NCI-H146 treated with DMSO at 0.1 percent for 48 hours (cell line): Measurements from ENCODE around the gene RSPH9.
"Not testable (repeated sequence)": the region's sequence is repeated elsewhere in the genome, so short reads cannot be mapped to it uniquely, and the experiment has no call there.

ENCODE experiments used
- DNase-seq: peaks from one replicate; lab custom pipeline; 2025; ENCODE audit not compliant: unreplicated experiment; lab: John Stamatoyannopoulos, UW

RSPH9 gene

DNA sequence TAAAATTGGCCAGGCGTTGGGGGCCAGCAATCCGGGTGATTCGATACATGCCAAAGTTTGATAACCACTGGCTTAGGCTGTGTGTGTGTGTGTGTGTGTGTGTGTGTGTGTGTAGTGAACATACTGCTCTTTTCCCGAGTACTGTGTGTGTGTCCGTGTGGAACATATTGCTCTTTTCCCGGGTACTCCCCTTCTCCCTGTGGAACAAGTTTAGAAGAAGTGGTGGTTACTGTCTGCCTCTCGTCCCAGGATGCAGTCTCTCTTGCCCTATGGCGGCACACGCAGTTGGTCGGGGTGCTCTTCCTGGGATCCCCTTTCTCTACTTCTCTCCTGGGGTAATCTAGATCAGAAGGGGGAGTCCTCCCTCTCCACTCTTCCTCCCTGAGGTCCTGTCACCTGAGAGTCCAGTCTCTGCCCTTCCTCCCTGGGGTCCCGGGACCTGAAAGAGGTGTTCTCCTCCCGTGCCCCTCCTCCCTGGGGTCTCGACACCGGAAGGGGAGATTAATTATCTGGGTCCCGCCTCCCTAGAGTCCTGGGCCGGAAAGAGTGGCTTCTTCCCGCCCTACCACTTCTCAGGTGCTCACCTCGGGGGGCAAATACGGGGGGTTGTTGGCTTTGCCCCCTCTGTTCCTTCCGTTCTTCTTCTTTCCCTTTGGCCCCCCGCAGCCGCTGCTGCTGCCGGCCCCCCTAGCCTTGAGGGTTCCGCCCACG, 16.3 kb upstream of the RSPH9 start:
- peak; percentile 62 for DNase-seq

DNA sequence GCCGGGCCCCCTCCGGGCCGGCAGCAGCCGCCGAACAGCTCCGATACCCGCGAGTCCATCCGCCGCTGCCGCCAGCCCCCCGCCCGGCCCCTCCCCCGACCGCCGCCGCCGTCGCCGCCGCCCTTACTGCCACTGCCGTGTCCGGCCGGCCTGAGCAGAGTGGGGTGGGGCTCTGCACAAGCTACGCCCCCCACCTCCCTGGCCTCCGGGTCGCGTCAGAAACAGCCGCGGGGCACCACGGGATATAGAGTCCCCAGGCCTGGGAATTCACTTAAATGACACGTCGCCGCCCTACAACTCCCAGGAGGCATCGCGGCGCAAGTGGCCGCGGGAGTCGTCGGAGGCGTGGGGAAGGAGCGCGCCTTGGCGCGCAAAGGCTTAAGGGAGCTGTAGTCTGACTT, 15.7 kb upstream of the RSPH9 start, which contains the start of gene GTPBP2:
GTPBP2 (minus strand) TSS at position 161 of the 401 bp plus-strand sequence; CDS start at position 59, 102 bp downstream.
- DNase-seq: peak; percentile 99

DNA sequence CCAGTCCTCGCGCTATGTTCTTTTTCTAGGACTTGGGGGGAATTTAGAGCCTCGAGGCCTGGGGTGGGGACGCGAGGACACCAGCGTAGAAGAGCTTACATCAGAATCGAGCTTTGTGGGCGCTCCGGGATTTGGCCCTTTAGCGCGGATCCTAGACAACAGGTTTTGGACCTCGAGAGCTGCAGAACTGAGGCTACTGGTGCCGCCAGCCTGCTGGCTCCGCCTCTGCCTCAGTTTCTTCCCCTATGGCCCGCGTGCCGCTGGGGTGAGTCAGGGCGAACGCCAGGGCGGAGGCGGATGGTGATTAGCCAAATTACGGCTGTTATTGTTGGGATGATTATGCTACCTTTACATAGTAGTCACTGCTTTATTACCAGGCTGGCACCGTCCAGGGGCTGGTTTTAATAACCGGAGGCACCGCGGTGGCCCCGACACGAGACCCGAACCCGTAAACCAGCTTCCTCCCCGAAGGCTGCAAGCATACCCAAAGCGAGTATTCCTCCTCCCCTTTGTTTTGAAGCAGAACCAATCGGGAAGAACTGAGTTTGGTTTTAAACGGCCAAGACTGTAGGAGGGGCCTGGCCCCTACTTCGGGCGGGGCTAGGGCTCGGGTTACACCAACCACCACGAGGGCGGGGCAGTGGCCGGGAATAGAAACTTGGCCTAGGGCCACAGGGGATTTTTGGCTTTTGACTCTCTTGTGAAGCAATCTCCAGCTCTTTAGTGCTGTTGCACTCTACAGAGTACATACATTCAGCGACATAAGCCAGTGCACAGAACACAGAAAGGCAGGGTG, 15.1 kb upstream of the RSPH9 start:
- peak; percentile 95 for DNase-seq

DNA sequence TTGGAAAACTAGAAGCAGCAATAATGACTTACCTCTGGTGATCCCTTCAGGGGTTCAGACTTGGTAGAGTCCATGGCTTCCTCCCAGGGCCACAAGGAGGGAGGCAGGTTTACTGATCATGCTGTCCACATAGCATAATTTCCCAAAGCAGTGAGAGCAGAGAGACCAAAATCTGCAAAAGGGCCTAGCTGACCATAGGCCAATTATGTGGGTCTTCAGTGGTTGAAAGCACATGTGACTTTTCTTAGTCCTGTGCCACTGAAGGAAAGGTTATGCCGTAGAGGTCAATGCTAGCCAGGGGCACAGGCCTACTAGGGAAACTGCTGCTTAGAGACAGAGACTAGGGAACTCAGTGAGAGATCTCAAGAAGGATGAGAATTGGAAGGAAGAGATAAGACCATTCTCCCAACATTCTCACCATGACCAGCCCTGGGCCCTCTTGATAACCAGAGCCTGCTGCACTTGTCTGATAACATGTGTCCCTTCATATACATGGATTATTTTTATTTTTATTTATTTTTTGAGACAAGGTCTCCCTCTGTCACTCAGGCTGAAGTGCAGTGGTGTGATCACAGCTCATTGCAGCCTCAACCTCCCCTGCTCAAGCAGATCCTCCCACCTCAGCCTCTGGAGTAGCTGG, 13.7 kb upstream of the RSPH9 start:
- DNase-seq: no peak

DNA sequence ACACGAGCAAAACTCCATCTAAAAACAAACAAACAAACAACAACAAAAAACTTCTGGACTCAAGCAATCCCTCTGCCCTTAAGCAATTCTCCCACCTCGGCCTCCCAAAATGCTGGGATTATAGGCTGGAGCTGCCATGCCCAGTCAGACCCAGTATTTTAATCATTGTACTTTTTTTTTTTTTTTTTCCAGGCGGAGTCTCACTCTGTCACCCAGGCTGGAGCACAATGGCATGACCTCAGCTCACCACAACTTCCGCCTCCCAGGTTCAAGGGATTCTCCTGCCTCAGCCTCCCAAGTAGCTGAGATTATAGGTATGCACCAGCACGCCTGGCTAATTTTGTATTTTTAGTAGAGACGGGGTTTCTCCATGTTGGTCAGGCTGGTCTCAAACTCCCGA, 11.8 kb upstream of the RSPH9 start:
- not testable (repeated sequence) for DNase-seq

DNA sequence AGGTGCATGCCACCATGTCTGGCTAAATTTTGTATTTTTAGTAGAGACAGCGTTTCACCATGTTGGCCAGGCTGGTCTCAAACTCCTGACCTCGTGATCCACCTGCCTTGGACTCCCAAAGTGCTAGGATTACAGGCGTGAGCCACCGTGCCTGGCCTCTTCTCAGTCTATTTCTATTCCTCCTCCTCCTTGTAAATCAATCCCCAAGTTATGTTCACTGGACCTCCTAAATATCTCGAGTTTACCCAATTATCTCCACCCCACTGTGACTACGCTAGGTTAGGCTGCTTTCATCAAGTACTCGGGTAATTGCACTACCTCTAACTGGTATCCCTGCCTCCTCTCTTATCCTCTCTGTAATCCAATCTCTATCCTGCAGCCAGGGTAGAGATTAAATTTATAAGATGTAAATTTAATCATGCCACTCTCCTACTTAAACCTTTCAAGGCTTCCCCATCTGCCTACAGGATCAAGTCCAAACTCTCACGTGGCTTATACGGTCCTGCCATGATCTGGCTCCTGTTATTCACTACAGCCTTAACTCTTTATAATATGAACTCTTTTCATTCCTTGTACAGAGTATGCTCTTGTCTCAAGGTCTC, 10.0 kb upstream of the RSPH9 start:
- DNase-seq: no peak

DNA sequence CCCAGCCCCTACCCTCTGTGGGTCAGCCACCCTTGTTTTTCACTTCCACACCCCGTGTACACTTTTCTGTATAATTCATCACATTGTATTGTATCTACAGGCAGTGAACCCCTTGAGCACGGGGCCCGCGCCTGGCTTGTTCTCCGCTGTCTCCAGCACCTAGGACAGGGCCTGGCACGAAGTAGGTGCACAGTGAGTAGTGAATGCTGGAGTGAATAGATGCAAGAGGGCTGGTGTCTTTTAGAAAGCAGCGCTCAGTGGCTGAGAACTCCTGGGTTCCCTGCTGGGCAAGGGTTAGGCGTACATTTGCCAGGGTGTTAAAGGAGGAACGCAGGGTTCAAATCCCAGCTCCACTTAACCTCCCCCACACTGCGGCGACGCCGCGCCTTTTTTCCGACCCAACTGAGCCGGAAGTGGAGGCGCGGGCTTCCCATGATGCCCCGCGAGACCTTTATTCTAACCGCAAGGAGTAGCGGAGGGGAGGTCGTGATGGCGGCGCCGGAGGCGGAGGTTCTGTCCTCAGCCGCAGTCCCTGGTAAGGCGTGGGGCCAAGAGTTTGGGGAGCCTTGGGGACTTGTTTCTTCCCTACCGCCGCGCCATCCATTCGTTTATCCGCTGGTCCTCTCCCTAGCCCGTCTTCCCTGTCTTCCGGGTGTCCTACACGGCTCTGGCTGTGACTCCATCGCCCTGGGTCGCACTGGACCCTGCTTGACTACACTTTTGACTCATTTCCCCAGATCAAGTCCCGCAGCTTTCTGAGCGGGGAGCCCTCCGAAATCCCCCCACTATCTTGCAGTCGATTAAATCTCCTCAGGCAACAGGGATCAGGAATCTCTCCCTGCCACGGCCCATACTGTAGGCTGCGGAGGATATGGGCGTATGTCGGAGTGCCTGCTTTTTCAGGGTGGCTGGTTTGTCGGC, 9.2 kb upstream of the RSPH9 start, which contains the start of gene MAD2L1BP:
MAD2L1BP (plus strand) TSS at position 454 of the 921 bp plus-strand sequence; CDS start at position 490, 36 bp downstream.
- DNase-seq: peak; percentile 85

DNA sequence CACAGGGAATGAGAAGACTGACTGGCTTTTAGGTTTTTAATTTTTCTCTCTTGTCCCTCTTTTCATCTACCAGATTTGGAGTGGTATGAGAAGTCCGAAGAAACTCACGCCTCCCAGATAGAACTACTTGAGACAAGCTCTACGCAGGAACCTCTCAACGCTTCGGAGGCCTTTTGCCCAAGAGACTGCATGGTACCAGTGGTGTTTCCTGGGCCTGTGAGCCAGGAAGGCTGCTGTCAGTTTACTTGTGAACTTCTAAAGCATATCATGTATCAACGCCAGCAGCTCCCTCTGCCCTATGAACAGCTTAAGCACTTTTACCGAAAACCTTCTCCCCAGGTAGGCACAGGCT, 8.6 kb upstream of the RSPH9 start:
- no peak for DNase-seq

DNA sequence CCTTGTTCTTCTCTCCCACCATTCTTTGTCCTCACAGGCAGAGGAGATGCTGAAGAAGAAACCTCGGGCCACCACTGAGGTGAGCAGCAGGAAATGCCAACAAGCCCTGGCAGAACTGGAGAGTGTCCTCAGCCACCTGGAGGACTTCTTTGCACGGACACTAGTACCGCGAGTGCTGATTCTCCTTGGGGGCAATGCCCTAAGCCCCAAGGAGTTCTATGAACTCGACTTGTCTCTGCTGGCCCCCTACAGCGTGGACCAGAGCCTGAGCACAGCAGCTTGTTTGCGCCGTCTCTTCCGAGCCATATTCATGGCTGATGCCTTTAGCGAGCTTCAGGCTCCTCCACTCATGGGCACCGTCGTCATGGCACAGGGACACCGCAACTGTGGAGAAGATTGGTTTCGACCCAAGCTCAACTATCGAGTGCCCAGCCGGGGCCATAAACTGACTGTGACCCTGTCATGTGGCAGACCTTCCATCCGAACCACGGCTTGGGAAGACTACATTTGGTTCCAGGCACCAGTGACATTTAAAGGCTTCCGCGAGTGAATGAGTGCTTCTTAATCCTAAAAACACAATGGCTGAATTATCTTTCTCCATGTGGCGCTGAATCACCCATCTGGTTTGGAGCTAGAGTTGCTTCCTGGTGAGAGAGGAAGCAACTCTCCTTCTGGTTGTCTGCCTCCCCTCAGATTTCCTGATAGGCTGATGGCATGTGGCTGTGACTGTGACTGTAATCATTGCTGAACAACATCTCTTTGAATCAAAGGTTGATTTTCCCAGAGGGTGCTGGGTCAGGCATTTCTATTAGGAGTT, 4.6 kb upstream of the RSPH9 start:
- DNase-seq: no peak

DNA sequence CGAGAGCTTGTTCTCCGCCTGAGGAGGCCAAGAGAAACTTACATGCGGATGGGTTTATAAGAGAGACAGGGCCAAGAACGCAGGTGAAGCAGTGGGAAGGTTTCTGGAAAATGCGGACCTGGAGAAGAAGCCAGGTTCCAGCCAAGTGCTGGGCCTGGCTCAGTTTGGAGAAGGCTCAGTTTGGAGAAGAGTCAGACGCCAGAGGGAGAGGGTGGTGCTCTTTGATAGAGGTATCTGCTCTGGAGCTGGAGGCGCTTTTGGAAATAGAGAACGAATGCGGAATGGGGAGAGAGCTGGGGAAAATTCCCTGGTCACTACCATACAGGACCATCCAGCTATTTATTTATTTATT, 753 bp downstream of the RSPH9 start:
- no peak for DNase-seq

DNA sequence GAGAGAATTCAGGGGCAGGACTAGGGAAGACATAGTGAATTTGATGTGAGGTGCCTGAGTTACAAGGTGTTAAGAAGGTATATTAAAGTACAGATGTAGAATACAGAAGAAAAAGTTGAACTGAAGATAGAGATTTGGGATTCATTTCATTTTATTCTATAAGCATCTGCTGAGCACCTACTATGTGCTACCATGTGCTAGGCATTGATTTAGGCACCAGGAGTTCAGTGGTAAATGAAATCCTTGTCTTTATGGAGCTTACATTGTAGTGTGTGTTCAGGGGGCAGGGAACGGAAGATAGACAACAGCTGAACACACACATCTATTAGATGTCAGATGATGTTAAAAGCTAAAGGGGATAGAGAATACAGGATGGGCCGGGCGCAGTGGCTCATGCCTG, 2.8 kb downstream of the RSPH9 start:
- peak; percentile 16 for DNase-seq

DNA sequence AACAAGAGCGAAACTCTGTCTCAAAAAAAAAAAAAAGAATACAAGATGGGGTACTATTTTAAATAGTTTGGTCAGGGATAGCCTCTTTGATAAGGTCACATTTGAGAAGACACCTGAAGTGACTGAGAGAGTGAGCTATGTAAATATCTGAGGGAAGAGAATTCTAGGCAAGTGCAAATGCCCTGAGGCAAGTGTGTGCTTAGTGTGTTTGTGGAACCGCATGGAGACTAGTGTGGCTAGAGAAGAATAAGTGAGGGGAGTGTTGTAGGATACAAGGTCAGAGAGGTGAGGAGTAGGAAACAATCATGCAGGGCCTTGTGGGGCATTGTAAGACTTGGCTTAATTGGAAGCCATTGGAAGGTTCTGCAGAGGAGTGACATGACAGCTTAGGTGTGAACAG, 3.4 kb downstream of the RSPH9 start:
- no peak for DNase-seq

DNA sequence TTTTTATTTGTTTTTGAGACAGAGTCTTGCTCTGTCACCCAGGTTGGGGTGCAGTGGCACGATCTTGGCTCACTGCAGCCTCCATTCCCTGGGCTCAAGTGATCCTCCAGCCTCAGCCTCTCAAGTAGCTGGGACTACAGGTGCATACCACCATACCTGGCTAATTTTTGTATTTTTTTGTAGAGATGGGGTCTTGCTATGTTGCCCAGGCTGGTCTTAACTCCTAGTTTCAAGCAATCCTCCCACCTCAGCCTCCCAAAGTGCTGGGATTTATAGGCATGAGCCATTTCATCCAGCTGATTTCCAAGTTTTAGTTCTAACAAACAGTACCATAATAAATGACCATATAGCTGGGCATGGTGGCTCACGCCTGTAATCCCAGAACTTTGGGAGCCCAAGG, 8.0 kb downstream of the RSPH9 start:
- not testable (repeated sequence) for DNase-seq

DNA sequence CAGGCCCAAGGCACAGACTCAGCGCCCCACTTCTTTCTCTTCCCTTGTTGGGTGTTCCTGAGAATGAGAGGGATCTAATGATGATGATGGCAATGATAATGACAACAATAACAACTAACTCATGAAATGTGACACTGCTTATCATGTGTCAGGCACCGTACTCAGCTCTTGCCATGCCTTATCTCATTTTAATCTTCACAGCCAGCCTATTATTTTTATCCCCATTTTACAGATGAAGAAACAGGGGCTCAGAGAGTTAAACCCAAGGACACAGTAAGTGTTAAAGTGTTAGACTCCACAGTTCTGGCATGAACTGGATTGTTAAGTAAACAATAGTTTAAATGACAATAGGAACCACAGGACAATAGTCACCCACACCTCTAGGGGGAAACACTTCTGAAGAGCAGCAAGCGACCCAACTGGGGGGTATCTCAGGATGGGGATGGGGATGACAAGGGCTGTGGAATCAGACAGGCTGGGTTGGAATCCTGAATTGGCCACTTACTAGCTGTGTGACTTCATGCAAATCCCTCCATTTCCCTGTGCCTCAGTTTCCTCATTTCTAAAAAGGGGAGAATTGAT, 12.5 kb downstream of the RSPH9 start:
- DNase-seq: no peak

DNA sequence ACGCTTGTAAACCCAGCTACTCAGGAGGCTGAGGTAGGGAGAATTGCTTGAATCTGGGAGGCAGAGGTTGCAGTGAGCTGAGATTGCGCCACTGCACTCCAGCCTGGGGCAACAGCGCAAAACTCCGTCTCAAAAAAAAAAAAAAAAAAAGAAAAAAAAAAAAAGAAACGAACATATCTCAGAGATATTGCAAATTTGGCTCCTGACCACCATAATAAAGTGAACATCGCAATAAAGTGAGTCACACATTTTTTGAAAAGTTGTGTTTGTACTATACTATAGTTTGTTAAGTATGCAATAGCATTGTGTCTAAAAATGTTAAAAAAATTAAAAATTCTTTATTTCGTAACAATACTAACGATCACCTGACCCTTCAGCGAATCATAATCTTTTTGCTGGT, 13.3 kb downstream of the RSPH9 start:
- DNase-seq: no peak

DNA sequence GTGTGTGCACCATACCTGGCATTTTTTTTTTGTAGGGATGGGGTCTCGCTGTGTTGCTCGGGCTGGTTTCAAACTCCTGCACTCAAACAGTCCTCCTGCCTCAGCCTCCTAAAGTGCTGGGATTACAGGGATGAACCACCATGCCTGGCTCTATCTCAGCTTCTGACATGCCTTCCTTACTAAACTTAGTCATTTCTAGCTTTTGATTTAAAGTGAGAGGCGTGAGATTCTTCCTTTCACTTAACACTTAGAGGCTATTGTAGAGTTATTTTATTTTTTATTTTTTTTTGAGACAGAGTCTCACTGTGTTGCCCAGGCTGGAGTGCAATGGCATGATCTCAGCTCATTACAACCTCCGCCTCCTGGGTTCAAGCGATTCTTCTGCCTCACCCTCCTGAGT, 18.1 kb downstream of the RSPH9 start:
- DNase-seq: not testable (repeated sequence)

DNA sequence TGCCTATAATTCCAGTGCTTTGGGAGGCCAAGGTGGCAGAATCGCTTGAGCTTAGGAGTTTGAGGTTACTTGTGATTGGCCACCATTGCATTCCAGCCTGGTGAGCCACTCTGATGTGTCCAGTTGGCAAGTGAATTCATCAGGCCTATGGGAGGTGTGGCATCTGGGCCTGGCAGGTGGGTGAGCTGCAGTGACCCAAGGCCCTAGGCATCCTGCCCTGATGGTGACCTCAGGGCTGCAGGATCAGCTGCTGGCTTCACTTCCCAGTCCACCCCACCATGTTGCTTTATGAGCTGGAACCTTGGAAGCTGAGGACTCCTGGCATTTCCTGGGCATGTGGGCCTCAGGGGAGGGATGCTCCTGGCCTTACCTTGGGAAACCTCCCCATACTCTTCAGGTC, 20.5 kb downstream of the RSPH9 start:
- no peak for DNase-seq

DNA sequence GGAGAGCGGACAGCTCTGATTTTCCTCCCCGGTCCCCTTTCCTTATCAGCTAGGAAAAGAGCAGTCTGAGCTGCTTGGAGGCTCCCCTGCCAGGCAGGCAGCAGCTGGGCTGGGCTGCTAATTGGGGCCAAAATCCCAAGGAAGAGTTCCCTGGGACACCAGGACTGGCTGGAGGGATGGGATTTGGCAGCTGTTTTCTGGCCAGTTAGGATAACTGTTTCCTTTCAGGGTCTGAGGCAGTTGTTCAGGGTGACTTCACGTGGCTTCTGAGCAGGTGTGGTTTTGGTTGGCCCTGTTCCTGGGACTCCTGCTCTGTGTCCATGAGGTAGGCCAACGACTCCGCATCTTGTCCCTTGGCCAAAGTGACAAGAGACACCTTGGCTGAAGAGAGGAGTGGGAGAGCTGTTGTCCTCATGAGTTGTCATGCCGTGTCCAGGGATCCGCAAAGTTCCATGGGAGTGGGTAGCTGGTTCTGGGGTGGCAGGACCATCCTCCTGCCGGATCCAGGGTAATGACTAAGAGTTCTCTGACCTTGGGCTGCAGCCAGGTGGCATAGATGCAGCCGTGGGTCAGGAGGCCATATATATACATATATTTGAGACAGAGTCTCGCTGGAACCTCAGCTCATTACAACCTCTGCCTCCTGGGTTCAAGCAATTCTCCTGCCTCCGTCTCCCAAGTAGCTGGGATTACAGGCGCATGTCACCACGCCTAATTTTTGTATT, 21.5 kb downstream of the RSPH9 start:
- DNase-seq: no peak
